ENCODE results near the gene GUCA1C. TPM values are rescaled to one million over a fixed set of nuclear protein-coding genes. Genes with fewer than 3 reads are reported as not detected.

The GUCA1C gene
- total and polyA plus RNA-seq, 2 of the 8 experiments (the other 6 are each of a cell fraction or from before 2014, with no cell fraction given) = not detected

GRCh38 chr3:108946292-108947285 is 7.1 kb downstream of the GUCA1C start (continued):
- TF ChIP-seq CHD7 (IDR thresholded peaks at IDR 0.05; ENCODE audit: insufficient replicate concordance, low read length) (no peak), HDAC2 (IDR thresholded peaks at IDR 0.05; ENCODE audit: borderline replicate concordance in 1 of 2, low read depth in 2 of 2, low read length in 2 of 2) (no peak), BACH1 (IDR thresholded peaks at IDR 0.05; ENCODE audit: low read length) (no peak), CTCF (IDR thresholded peaks at IDR 0.05; ENCODE audit: control extremely low read depth in 1 of 3, insufficient read depth in 1 of 3, low read depth in 1 of 3, low read length in 3 of 3) (no peak)
